A549 (cell line): Measurements from ENCODE around the gene CD36.

Source experiments
- CTCF ChIP-seq: fragments of >200 bp; sonication (Bioruptor Twin); formaldehyde crosslinking; IDR thresholded peaks from 3 replicates; pipeline ENCODE4 v1.5.1; 2016
- EHMT2 ChIP-seq: fragments of 200-600 bp; sonication (generic); IDR thresholded peaks from 2 replicates; pipeline ENCODE4 v1.6.1; 2016; ENCODE audit warnings: antibody characterized with exemption, low read depth, mild to moderate bottlenecking, moderate library complexity
- EP300 ChIP-seq, 2 experiments: fragments of >200 bp; sonication (Bioruptor Twin); formaldehyde crosslinking; IDR thresholded peaks; 2 replicates in 1 of 2; 3 replicates in 1 of 2; pipeline ENCODE4 v1.6.1; 2016 to 2017
- HDAC2 ChIP-seq: fragments of 200-600 bp; sonication (generic); IDR thresholded peaks from 2 replicates; pipeline ENCODE4 v1.6.1; 2016
- JUNB ChIP-seq: fragments of >200 bp; sonication (Bioruptor Twin); formaldehyde crosslinking; IDR thresholded peaks from 2 replicates; pipeline ENCODE4 v1.6.1; 2016
- MAFK ChIP-seq: fragments of 450-650 bp; IDR thresholded peaks from 2 replicates; pipeline ENCODE4 v1.6.1; 2014; ENCODE audit not compliant: partially characterized antibody
- MAZ ChIP-seq: fragments of 150-350 bp; IDR thresholded peaks from 2 replicates; pipeline ENCODE4 v1.6.1; 2014; ENCODE audit warnings: antibody characterized with exemption, low read depth, low read length, borderline replicate concordance
- PHF8 ChIP-seq: fragments of 200-600 bp; sonication (generic); IDR thresholded peaks from 2 replicates; pipeline ENCODE4 v1.6.1; 2016; ENCODE audit warnings: low read depth, mild to moderate bottlenecking, antibody characterized with exemption, moderate library complexity, borderline replicate concordance
- POLR2A ChIP-seq: IDR thresholded peaks from 2 replicates; pipeline ENCODE4 v1.6.1; 2012; ENCODE audit warnings: mild to moderate bottlenecking, low read length
- SMC3 ChIP-seq: fragments of >200 bp; sonication (Bioruptor Twin); formaldehyde crosslinking; IDR thresholded peaks from 3 replicates; pipeline ENCODE4 v1.6.1; 2018; ENCODE audit warnings: inconsistent platforms

- TF ChIP-seq CTCF (no peak), MAFK (no peak), HDAC2 (no peak), EHMT2 (no peak), PHF8 (no peak), MAZ (no peak), JUNB (no peak), EP300 (IDR thresholded peaks at IDR 0.05) (no peak), SMC3 (no peak), POLR2A (no peak)
These were observed 69.7 kb downstream of the CD36 start for GRCh38 chr7:80708123-80708522.
